ENCODE data around the gene SDC4. TPM values are rescaled to one million over a fixed set of nuclear protein-coding genes. Genes with fewer than 3 reads are reported as not detected.

Gene SDC4
- total and polyA plus RNA-seq, 9 of the 15 experiments (the other 6 are each of a cell fraction or from before 2014, with no cell fraction given), result 2.1 to 10.7 (median 6.3) TPM

- TF ChIP-seq RBBP5 (IDR thresholded peaks at IDR 0.05; ENCODE audit: borderline replicate concordance, insufficient read depth, low read length, poor library complexity, severe bottlenecking), result no peak
- TF ChIP-seq ZC3H4 (CRISPR knock-in tag; IDR thresholded peaks at IDR 0.05; ENCODE audit: borderline replicate concordance), result no peak
- TF ChIP-seq BCOR (IDR thresholded peaks at IDR 0.05), result no peak
- TF ChIP-seq ZNF134 (CRISPR knock-in tag; conservative IDR thresholded peaks at IDR 0.05), result no peak
- no peak for TF ChIP-seq ZNF551 (CRISPR knock-in tag; IDR thresholded peaks at IDR 0.05)
- TF ChIP-seq PBX2 (CRISPR knock-in tag; IDR thresholded peaks at IDR 0.05; ENCODE audit: low read depth), result no peak
- TF ChIP-seq PBX2 (tag; conservative IDR thresholded peaks at IDR 0.05; ENCODE audit: low read depth), result no peak
- TF ChIP-seq KAT8 (IDR thresholded peaks at IDR 0.05; ENCODE audit: low read depth), result no peak
- TF ChIP-seq ZNF165 (CRISPR knock-in tag; IDR thresholded peaks at IDR 0.05; ENCODE audit: borderline replicate concordance), result no peak
- TF ChIP-seq, protein P1, sequence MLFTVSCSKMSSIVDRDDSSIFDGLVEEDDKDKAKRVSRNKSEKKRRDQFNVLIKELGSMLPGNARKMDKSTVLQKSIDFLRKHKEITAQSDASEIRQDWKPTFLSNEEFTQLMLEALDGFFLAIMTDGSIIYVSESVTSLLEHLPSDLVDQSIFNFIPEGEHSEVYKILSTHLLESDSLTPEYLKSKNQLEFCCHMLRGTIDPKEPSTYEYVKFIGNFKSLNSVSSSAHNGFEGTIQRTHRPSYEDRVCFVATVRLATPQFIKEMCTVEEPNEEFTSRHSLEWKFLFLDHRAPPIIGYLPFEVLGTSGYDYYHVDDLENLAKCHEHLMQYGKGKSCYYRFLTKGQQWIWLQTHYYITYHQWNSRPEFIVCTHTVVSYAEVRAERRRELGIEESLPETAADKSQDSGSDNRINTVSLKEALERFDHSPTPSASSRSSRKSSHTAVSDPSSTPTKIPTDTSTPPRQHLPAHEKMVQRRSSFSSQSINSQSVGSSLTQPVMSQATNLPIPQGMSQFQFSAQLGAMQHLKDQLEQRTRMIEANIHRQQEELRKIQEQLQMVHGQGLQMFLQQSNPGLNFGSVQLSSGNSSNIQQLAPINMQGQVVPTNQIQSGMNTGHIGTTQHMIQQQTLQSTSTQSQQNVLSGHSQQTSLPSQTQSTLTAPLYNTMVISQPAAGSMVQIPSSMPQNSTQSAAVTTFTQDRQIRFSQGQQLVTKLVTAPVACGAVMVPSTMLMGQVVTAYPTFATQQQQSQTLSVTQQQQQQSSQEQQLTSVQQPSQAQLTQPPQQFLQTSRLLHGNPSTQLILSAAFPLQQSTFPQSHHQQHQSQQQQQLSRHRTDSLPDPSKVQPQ (CRISPR knock-in tag; IDR thresholded peaks at IDR 0.05; ENCODE audit: borderline replicate concordance), result no peak
- no peak for TF ChIP-seq MTF1 (CRISPR knock-in tag; IDR thresholded peaks at IDR 0.05; ENCODE audit: borderline replicate concordance)
- no peak for TF ChIP-seq SP2 (IDR thresholded peaks at IDR 0.05; ENCODE audit: extremely low read depth, low read depth, low read length, poor library complexity, severe bottlenecking)
- TF ChIP-seq ELF4 (CRISPR knock-in tag; IDR thresholded peaks at IDR 0.05), result no peak
- no peak for TF ChIP-seq GTF2F1 (IDR thresholded peaks at IDR 0.05; ENCODE audit: low read depth, low read length)
- TF ChIP-seq CCNT2 (IDR thresholded peaks at IDR 0.05; ENCODE audit: borderline replicate concordance, extremely low read depth, insufficient read length, low read depth, low read length), result no peak
- no peak for TF ChIP-seq NR4A1 (CRISPR knock-in tag; IDR thresholded peaks at IDR 0.05)
- no peak for TF ChIP-seq NR4A1 (tag; IDR thresholded peaks at IDR 0.05)
- no peak for TF ChIP-seq C11orf30 (IDR thresholded peaks at IDR 0.05; ENCODE audit: low read depth)
- no peak for TF ChIP-seq ZNF696 (CRISPR knock-in tag; conservative IDR thresholded peaks at IDR 0.05)
- no peak for TF ChIP-seq SMARCA5 (IDR thresholded peaks at IDR 0.05)
- TF ChIP-seq ELF1 (tag; IDR thresholded peaks at IDR 0.05), result 0 out of 2 replicates have a peak, but pooled peaks have one; percentile 32
- no peak for TF ChIP-seq NELFE (IDR thresholded peaks at IDR 0.05; ENCODE audit: insufficient read depth, insufficient read length)
- no peak for TF ChIP-seq BCL6 (CRISPR knock-in tag; IDR thresholded peaks at IDR 0.05)
- TF ChIP-seq SMAD1 (IDR thresholded peaks at IDR 0.05; ENCODE audit: low read depth, low read length, partially characterized antibody), result no peak
- TF ChIP-seq HNRNPK (IDR thresholded peaks at IDR 0.05; ENCODE audit: low read depth, low read length, poor library complexity, severe bottlenecking), result no peak
Observed at GRCh38 chr20:45293041-45294002, 54.9 kb downstream of the SDC4 start (continued).

Measured in K562 (cell line).